Bronchus fibroblast of lung (primary cell): ENCODE data around the gene PSG6. TPM values are rescaled to one million over a fixed set of nuclear protein-coding genes. Genes with fewer than 3 reads are reported as not detected.

Experiments
- total RNA-seq: library from RNA; depleted of rRNA; stranded (reverse); fragments of >200 nt; gene quantifications from 2 replicates; pipeline ENCODE4 v1.2.3, GENCODE V29; 2015

Gene PSG6
- total RNA-seq = not detected in 2 replicates

DNA sequence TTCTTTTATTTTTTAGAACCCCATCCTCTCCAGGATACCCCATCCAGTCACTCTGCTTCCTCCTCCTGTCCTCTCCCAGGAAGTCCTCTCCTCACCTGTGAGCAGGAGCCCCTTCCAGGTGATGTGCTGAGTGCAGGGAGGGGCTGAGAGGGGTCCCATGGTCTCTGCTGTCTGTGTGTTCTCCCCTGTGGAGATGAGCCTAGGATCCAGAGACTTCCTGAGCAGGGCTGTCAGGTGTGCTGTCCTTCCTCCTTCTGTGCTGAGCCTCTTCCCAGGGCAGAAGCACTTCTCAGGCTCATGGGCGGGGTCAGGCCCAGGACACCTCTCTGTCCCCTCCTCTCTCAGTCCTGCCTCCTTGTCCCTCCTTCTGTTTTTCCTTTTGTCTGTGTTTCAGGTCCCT, at the start of gene PSG6:
TSS of gene PSG6 (minus strand) at position 261 of the 400 bp plus-strand sequence. CDS start at position 159, 102 bp downstream.

GRCh38 chr19:42937107-42937506, 19.4 kb upstream of the PSG6 start, which contains the start of gene PSG7:
TSS of gene PSG7 (minus strand) at chr19:42937207. CDS start at chr19:42937076, 131 bp downstream.

DNA sequence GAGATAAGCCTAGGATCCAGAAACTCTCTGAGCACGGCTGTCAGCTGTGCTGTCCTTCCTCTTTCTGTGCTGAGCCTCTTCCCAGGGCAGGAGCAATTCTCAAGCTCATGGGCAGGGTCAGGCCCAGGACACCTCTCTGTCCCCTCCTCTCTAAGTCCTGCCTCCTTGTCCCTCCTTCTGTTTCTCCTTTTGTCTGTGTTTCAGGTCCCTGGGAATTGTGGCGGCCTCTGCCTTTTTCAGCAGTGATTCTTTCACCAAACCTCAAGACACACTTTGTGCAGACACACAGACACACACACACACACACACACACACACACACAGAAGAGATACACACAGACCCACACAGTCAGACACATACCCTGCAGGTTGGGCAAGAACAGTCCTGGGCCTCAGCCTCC, 38.1 kb downstream of the PSG6 start, which contains the start of gene PSG1:
TSS of gene PSG1 (minus strand) at position 101 of the 400 bp plus-strand sequence. CDS start 132 bp downstream, outside the sequence.

Other genes with a start within 250 kb of the PSG6 start
- gene PSG3, start 177.4 kb downstream of the PSG6 start, total RNA-seq = not detected in 2 replicates
- not detected in 2 replicates for gene PSG8, start 152.2 kb downstream of the PSG6 start, total RNA-seq
- not detected in 2 replicates for gene PSG1, start 38.2 kb downstream of the PSG6 start, total RNA-seq
- not detected in 2 replicates for gene PSG7, start 19.3 kb upstream of the PSG6 start, total RNA-seq
- not detected in 2 replicates for gene PSG11, start 108.6 kb upstream of the PSG6 start, total RNA-seq
- gene PSG2, start 164.8 kb upstream of the PSG6 start, total RNA-seq = not detected in 2 replicates